ENCODE measurements around the gene MED27. TPM values are rescaled to one million over a fixed set of nuclear protein-coding genes. Genes with fewer than 3 reads are reported as not detected.

Gene MED27
- total and polyA plus RNA-seq, 9 of the 15 experiments (the other 6 are each of a cell fraction or from before 2014, with no cell fraction given) = 24.4 to 91.0 (median 36.1) TPM

GRCh38 chr9:132042324-132042723, 37.3 kb downstream of the MED27 start:
- no peak overlapping the region for H3K4me3 ChIP-seq
- H3K9me1 ChIP-seq (ENCODE audit: control insufficient read depth, insufficient read depth, low read length) = no peaks in the 10 kb centered on the region
- no peak overlapping the region for H3K9ac ChIP-seq (ENCODE audit: insufficient read depth in 1 of 2, low read depth in 2 of 2, low read length in 2 of 2)
- no peaks in the 10 kb centered on the region for H3K9me3 ChIP-seq (replicated peaks; ENCODE audit: control insufficient read depth, insufficient read depth, low read depth, low read length)
- DNase-seq (ENCODE audit: extremely low read depth in 1 of 4, low spot score in 3 of 4) = peak; percentile 25 to 38 (median 35)
- in situ Hi-C loops (cut with MboI) (no loop called here), intact Hi-C loops (cut with micrococcal nuclease) (no loop called here)
- H3K27ac ChIP-seq (ENCODE audit: extremely low read depth, low read depth, low read length) = no peak overlapping the region; the same call in 2 of the 3 replicates
- no peak overlapping the region for H2AFZ ChIP-seq (ENCODE audit: low read depth, low read length)
- ChIA-PET POLR2A (interaction anchor here (0.7 kb wide), 1 partner anchor 176 kb away, joined by 3 read pairs; no protein-coding TSS in a partner anchor), CTCF (ENCODE audit: low intra/inter-chr PET ratio) (interaction anchor here (0.6 kb wide), 1 partner anchor 1588 kb away, joined by 3 read pairs; no protein-coding TSS in a partner anchor)
- H3K79me2 ChIP-seq (ENCODE audit: control insufficient read depth, insufficient read depth, low read length) = peaks cover 10% of the 10 kb centered on the region; the same call in 1 of the 3 replicates
- FAIRE-seq = peak; percentile 73
- peaks cover 8% of the 10 kb centered on the region; the same call in 1 of the 2 replicates for H4K20me1 ChIP-seq (replicated peaks; ENCODE audit: control insufficient read depth, insufficient read depth, low read length)
- 47% methylated on average over 4 of the region's 4 CpGs for WGBS (ENCODE audit: insufficient coverage, low coverage, missing lambda C conversion rate)
- peak; percentile 75 for ATAC-seq
- H3K4me2 ChIP-seq (ENCODE audit: insufficient read depth, low read length) = no peak overlapping the region
- no TSS peak for BruUV-seq (replicated peaks)
- H3K36me3 ChIP-seq (ENCODE audit: control insufficient read depth, insufficient read depth, low read length) = no peaks in the 10 kb centered on the region
- peaks cover 0 to 20% of the 10 kb centered on the region in 2 experiments; a peak in 3 of 5 replicates for H3K4me1 ChIP-seq (replicated peaks in 1 of 2; ENCODE audit: control insufficient read depth in 2 of 2, insufficient read depth in 2 of 2, low read length in 2 of 2)
- H3K27me3 ChIP-seq (ENCODE audit: control insufficient read depth in 2 of 2, insufficient read depth in 2 of 2, low read length in 2 of 2) = no peaks in the 10 kb centered on the region
- TF ChIP-seq ZNF354B (CRISPR knock-in tag; IDR thresholded peaks at IDR 0.05) = no peak
- TF ChIP-seq MAFG (tag; conservative IDR thresholded peaks at IDR 0.05) = peak; percentile 90
- peak; percentile 84; the same call in 1 of the 2 replicates for TF ChIP-seq BACH1 (tag; IDR thresholded peaks at IDR 0.05)
- peak; percentile 82; the same call in 1 of the 2 replicates for TF ChIP-seq ZNF589 (CRISPR knock-in tag; IDR thresholded peaks at IDR 0.05; ENCODE audit: low read depth)
- TF ChIP-seq JUND (IDR thresholded peaks at IDR 0.05; ENCODE audit: borderline replicate concordance, low read depth, low read length) = peak; percentile 51; the same call in 1 of the 2 replicates
- peak; percentile 75; the same call in 2 of the 3 replicates for TF ChIP-seq JUND (tag; IDR thresholded peaks at IDR 0.05; ENCODE audit: borderline replicate concordance, low read depth, low read length)
- 0 out of 2 replicates have a peak, but pooled peaks have one; percentile 49 for TF ChIP-seq CBX1 (IDR thresholded peaks at IDR 0.05; ENCODE audit: low read depth)
- peak; percentile 54; the same call in 1 of the 2 replicates for TF ChIP-seq ARID1B (IDR thresholded peaks at IDR 0.05)
- no peak for TF ChIP-seq RBM15 (IDR thresholded peaks at IDR 0.05; ENCODE audit: insufficient read depth, low read length)
- TF ChIP-seq ADNP (tag; IDR thresholded peaks at IDR 0.05) = peak; percentile 73
- peak; percentile 94 for TF ChIP-seq C11orf30 (IDR thresholded peaks at IDR 0.05; ENCODE audit: low read depth)
- peak; percentile 92 for TF ChIP-seq ZNF316 (IDR thresholded peaks at IDR 0.05)
- peak; percentile 21; the same call in 1 of the 2 replicates for TF ChIP-seq NFIC (IDR thresholded peaks at IDR 0.05)
- peak; percentile 64; the same call in 1 of the 2 replicates for TF ChIP-seq SMARCA4 (IDR thresholded peaks at IDR 0.05)
- TF ChIP-seq NFE2 (IDR thresholded peaks at IDR 0.05; ENCODE audit: low read depth) = peak; percentile 92
- TF ChIP-seq MAFK (IDR thresholded peaks at IDR 0.05; ENCODE audit: low read length) = peak; percentile 86
- no peak for TF ChIP-seq ZSCAN29 (IDR thresholded peaks at IDR 0.05)
- TF ChIP-seq, protein P1, sequence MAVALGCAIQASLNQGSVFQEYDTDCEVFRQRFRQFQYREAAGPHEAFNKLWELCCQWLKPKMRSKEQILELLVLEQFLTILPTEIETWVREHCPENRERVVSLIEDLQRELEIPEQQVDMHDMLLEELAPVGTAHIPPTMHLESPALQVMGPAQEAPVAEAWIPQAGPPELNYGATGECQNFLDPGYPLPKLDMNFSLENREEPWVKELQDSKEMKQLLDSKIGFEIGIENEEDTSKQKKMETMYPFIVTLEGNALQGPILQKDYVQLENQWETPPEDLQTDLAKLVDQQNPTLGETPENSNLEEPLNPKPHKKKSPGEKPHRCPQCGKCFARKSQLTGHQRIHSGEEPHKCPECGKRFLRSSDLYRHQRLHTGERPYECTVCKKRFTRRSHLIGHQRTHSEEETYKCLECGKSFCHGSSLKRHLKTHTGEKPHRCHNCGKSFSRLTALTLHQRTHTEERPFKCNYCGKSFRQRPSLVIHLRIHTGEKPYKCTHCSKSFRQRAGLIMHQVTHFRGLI (CRISPR knock-in tag; IDR thresholded peaks at IDR 0.05) = no peak
- TF ChIP-seq GABPB1 (CRISPR knock-in tag; IDR thresholded peaks at IDR 0.05) = no peak
- TF ChIP-seq BCOR (IDR thresholded peaks at IDR 0.05) = peak; percentile 77; the same call in 1 of the 2 replicates
- TF ChIP-seq YBX1 (IDR thresholded peaks at IDR 0.05) = no peak
- TF ChIP-seq SMARCC2 (IDR thresholded peaks at IDR 0.05; ENCODE audit: low read depth) = 0 out of 2 replicates have a peak, but pooled peaks have one; percentile 23
- peak; percentile 29; the same call in 1 of the 2 replicates for TF ChIP-seq GABPA (tag; conservative IDR thresholded peaks at IDR 0.05; ENCODE audit: low read depth)
- 0 out of 2 replicates have a peak, but pooled peaks have one; percentile 36 for TF ChIP-seq HDAC2 (IDR thresholded peaks at IDR 0.05)
- no peak for TF ChIP-seq ZBTB26 (CRISPR knock-in tag; IDR thresholded peaks at IDR 0.05)

Data from K562 (cell line).